Stimulated activated CD4-positive, alpha-beta T cell treated with anti-CD3 and anti-CD28 coated beads, TNF-alpha, amount 100 ng/mL, for 1 hour (primary cell): ENCODE results near the gene RPTOR.

Source experiments
- DNase-seq, 3 donors: peaks; one replicate each; pipeline ENCODE4 v3.0.0-alpha.2; 2020; ENCODE audit warnings: low read depth in 3 of 3, low spot score in 1 of 3

RPTOR gene

GRCh38 chr17:80939151-80940145, 394.8 kb downstream of the RPTOR start:
- DNase-seq: no peak

GRCh38 chr17:80940171-80941123, 395.8 kb downstream of the RPTOR start:
- DNase-seq: no peak

DNA sequence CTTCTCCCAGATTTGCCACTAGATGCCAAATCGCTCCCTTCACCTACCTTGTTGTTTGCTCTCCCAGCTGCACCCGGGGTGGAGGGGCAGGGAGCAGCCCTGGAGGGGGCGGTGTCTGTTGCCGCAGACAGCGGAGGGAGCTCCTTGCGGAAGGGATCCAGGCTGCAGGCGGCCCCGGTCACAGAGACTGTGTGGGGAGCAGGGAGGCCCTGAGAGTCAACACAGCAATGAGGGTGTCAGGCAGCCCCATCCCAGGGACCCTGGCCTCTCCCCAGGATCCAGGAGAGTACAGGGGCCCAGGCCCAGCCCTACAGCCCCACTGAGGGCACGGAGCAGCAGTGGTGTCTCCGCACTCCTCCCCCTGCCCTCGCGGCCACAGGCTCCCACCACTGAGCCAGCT, 396.5 kb downstream of the RPTOR start:
- DNase-seq: no peak

DNA sequence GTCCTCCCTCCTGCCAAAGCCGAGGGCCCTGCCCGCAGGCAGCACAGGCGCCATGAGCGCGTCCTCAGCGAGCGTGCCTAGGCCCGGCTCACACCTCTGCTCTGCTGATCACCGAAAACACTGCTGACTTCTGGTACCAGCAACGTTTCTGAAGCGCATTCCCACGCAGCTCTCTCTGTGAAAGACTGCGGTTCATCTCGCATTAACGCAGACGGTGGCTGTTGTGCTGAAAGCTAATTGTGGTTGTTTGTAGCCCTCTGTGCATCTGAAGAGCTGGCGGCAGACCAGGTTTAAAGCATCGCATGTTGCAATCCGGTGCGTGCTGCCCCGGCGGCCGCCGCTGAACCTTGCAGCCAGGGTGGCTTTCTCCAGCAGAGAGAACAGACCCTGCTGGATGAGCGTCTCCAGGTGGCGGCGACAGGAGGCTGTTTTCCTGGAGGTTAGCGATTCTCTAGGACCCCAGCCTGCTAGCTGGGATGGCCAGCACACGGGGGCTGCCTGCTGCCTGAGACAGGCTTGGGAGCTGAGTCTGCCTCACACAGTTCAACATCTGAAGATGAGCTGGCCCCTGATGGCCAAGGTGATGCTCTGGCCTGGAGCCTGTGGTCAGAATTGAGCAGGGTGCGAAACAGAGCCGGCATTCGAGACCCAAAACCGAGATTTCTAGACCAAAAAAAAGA, 397.2 kb downstream of the RPTOR start:
- DNase-seq: no peak

DNA sequence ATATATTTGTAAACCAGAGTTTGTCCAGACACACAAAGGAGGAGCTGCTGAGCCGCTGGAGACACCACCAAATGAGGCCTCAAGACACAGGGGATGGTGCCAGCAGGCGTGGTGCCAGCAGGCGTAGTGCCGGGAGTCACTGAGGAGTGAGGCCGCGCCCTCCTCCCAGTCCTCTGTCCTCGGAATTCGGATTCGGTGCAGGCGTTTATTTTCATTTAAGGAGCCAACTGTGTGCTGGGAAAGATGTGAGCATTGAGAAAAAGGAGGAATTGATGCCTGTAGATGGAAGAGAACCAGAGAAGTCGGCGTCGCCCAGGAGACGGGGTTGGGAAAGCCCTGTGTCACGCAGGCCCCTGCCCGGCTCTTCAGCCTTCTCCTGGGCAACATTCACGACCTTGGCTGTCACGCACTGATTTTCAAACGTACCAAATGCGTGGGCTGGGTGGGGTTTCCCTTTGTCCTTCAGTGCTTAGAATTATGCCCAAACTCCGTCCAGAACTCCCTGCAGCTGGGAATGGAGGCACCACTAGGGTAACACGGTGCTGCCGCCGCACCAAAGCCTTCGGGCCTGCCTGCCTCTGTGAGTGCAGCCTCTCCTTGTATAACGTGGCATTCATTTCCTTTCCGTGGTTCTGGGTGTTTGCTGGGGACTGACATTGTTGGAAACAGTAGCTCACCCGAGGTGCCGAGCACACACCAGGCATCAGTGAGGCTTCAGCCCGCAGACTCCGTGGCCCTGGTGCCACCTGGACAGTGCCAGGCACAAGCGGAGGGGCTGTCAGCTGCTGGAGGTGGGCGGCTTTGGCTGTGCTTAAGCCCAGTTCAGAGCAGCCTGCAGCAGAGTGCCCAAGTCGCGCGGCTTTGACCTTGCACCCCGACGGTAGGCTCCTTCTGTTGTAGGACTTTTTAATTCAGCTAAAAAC, 398.0 kb downstream of the RPTOR start:
- no peak for DNase-seq

DNA sequence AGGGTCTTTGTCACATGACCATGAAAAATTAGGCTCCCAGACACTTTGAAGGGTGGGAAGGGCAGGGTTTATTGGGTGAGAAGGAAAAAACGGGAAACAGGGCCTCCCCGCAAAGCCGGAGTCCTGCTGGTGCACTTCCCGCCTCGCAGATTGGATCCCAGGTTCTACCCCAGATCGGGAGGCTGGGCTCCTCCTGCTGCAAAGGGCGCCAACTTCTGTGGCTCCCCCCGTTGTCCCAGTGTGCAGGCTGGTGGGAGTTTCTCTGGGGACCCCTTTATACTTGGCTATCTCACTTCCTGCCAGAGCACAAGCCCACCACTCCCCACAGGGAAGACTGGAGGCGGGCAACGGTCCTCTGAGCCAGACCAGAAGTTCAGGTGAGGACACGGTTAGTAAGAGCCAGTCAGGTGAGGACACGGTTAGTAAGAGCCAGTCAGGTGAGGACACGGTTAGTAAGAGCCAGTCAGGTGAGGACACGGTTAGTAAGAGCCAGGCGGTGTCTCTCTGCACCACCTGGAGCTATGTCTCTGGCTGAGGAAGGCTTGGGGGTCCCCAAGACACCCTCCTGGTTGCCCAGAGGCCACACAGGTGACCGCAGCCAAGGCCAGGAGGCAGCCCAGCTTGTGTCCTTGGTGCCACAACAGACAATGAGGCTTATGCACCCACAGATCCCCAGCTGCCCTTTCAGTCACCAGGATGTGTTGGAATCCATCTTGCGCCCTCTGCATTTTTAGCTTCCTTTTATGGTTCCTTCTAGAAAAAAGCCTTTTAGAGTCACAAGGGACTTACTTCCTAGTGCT, 398.9 kb downstream of the RPTOR start:
- no peak for DNase-seq

- DNase-seq: no peak
Measured at GRCh38 chr17:80944326-80944725, 399.7 kb downstream of the RPTOR start.

DNA sequence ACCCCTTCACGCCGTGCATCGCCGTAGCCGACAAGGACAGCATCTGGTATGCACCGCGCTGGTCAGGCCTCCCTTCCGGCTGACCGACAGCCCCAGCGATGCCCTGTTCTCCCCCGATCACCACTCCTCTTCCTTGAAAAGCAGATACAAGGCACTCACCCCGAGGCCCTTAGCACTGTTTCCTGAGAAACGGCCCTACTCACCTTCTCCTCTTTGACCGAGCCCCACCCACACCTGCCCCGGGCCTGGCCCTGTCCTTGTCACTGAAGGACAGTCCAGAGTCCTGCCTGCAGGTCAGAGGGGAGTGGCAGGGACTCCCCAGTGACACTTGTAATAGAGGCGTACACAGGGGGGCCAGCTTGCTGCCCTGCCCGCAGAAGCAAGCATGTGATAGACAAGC, 401.1 kb downstream of the RPTOR start:
- no peak for DNase-seq

GRCh38 chr17:80946449-80946848, 401.8 kb downstream of the RPTOR start:
- no peak for DNase-seq

GRCh38 chr17:80947200-80947940, 402.7 kb downstream of the RPTOR start:
- DNase-seq: no peak

GRCh38 chr17:80948019-80948975, 403.7 kb downstream of the RPTOR start:
- DNase-seq: no peak

GRCh38 chr17:80948976-80949450, 404.4 kb downstream of the RPTOR start:
- DNase-seq: no peak

- no peak for DNase-seq
Measured at GRCh38 chr17:80949451-80950421, 405.1 kb downstream of the RPTOR start.

DNA sequence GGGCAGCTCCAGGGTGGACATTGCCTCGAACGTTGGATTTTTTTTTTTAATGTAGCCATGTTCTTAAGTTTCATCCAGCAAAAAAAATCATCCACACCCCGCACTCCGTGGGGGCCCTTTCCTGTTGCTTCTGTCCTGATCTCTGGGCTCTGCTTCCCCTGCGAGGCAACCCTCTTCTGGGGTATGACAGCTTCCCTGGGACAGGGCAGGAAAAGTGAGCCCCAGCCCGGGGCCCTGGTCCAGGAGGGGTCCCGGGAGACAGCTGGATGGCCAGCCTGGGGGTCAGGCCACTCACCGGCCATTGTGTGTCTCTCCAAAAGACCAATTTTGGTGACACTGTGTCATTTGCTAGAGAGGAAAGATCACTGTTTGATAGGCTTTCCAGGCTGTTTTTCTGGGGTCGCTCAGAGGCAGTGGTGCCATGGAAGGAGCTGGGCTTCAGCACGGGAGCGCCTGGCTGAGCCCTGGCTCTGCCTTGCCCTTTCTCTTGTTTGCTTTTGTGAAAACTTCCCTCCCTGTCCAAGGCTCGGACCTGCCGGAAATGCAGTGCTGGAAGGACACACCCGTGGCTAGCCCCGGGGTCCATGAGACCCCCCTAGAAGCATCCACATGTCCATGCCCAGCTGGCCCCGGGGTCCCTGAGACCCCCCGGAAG, 406.0 kb downstream of the RPTOR start:
- no peak for DNase-seq
